ENCODE measurements around the gene GRIP2. TPM values are rescaled to one million over a fixed set of nuclear protein-coding genes. Genes with fewer than 3 reads are reported as not detected.

The GRIP2 gene
- total and polyA plus RNA-seq, 2 donors (not counting 3 experiments of a cell fraction or from before 2014, with no cell fraction given) = not detected

- Histone ChIP-seq H2AFZ (ENCODE audit: low read depth, low read length) (no peak overlapping the region), H3K9ac (replicated peaks; ENCODE audit: extremely low read depth, insufficient read depth, low read length) (no peak overlapping the region), H4K20me1 (replicated peaks; ENCODE audit: control insufficient read depth, extremely low read depth, insufficient read depth, low read length) (no peaks in the 10 kb centered on the region), H3K9me3 (replicated peaks; ENCODE audit: control insufficient read depth, insufficient read depth, low read length) (no peaks in the 10 kb centered on the region), H3K4me3 (replicated peaks in 1 of 3; ENCODE audit: insufficient read depth in 1 of 3, low read depth in 1 of 3, low read length in 3 of 3) (no peak overlapping the region), H3K9me1 (replicated peaks; ENCODE audit: control insufficient read depth, extremely low read depth, insufficient read depth, low read length) (no peaks in the 10 kb centered on the region), H3K27me3 (ENCODE audit: control insufficient read depth in 2 of 2, insufficient read depth in 2 of 2, low read length in 2 of 2) (peaks cover 0 to 10% of the 10 kb centered on the region in 2 experiments), H3K4me1 (ENCODE audit: control insufficient read depth, extremely low read depth, insufficient read depth, low read length) (no peaks in the 10 kb centered on the region), H3K27ac (ENCODE audit: insufficient read depth, low read depth, low read length) (no peak overlapping the region), H3K4me2 (ENCODE audit: insufficient read depth, low read length) (no peak overlapping the region), H3K79me2 (ENCODE audit: control insufficient read depth, insufficient read depth, low read length) (no peaks in the 10 kb centered on the region), H3K36me3 (ENCODE audit: control insufficient read depth in 2 of 2, extremely low read depth in 1 of 2, insufficient read depth in 2 of 2, low read length in 2 of 2) (no peaks in the 10 kb centered on the region)
- ChIA-PET POLR2A (no interaction called here), CTCF (interaction anchor here (1.0 to 5.9 kb wide), 4 partner anchors 289 to 654 kb away, joined by 4 to 168 read pairs (median 32); no protein-coding TSS in a partner anchor)
- DNase-seq (ENCODE audit: low read depth, low spot score) = no peak
- dilution Hi-C loops (cut with MboI; ENCODE audit: extremely low pct_ligation_motif_present, low sequenced_read_pairs) (no loop called here), intact Hi-C loops (cut with micrococcal nuclease) (no loop called here)
- BruUV-seq (replicated peaks) = no TSS peak
- TF ChIP-seq EZH2 (IDR thresholded peaks at IDR 0.05; ENCODE audit: borderline replicate concordance, low read depth, low read length, severe bottlenecking) (no peak), GATA2 (IDR thresholded peaks at IDR 0.05; ENCODE audit: insufficient read depth, insufficient read length, low read depth, low read length) (no peak), POLR2A (IDR thresholded peaks at IDR 0.05; ENCODE audit: low read depth, low read length) (no peak), CTCF (IDR thresholded peaks at IDR 0.05; ENCODE audit: extremely low read depth in 1 of 2, insufficient read depth in 1 of 2, low read depth in 1 of 2, low read length in 2 of 2) (no peak), POLR2AphosphoS5 (IDR thresholded peaks at IDR 0.05; ENCODE audit: insufficient read depth, low read depth, low read length) (no peak), MAX (IDR thresholded peaks at IDR 0.05; ENCODE audit: insufficient read depth, insufficient read length) (no peak), MYC (IDR thresholded peaks at IDR 0.05; ENCODE audit: low read depth, low read length) (no peak), FOS (IDR thresholded peaks at IDR 0.05; ENCODE audit: borderline replicate concordance, insufficient read depth, low read length) (no peak), JUN (IDR thresholded peaks at IDR 0.05; ENCODE audit: borderline replicate concordance, insufficient read depth, insufficient read length, low read depth) (no peak)
- FAIRE-seq = no peak
Observed at GRCh38 chr3:14550651-14551611, 10.8 kb upstream of the GRIP2 start.

All from endothelial cell of umbilical vein (primary cell).